Activated naive CD8-positive, alpha-beta T cell treated with anti-CD3 and anti-CD28 coated beads for 36 hours (primary cell): ENCODE measurements around the gene MTERF4. TPM values are rescaled to one million over a fixed set of nuclear protein-coding genes. Genes with fewer than 3 reads are reported as not detected.

Source experiments
- DNase-seq: peaks from one replicate; pipeline ENCODE4 v3.0.0; 2021
- H3K27ac Mint-ChIP-seq: one replicate; pipeline ENCODE4 v1.8.0; 2022; ENCODE audit warnings: mild to moderate bottlenecking, moderate library complexity, mixed read lengths
- H3K27me3 Mint-ChIP-seq: one replicate; pipeline ENCODE4 v1.8.0; 2022; ENCODE audit warnings: mild to moderate bottlenecking, mixed read lengths
- H3K36me3 Mint-ChIP-seq: one replicate; pipeline ENCODE4 v1.8.0; 2021; ENCODE audit warnings: mild to moderate bottlenecking, mixed read lengths
- H3K4me1 Mint-ChIP-seq: one replicate; pipeline ENCODE4 v1.8.0; 2021; ENCODE audit warnings: mixed read lengths
- H3K4me3 Mint-ChIP-seq: one replicate; pipeline ENCODE4 v1.8.0; 2022; ENCODE audit warnings: mild to moderate bottlenecking, moderate library complexity, mixed read lengths
- H3K9me3 Mint-ChIP-seq: one replicate; pipeline ENCODE4 v1.8.0; 2022; ENCODE audit warnings: mixed read lengths
- total RNA-seq, 2 experiments: library from RNA; stranded (reverse); gene quantifications; one replicate each; pipeline ENCODE4 v1.2.3, GENCODE V29; 2021

The MTERF4 gene
- total RNA-seq, 2 experiments from 2014 or later = 34.5 to 35.6 TPM

- no peak for DNase-seq
Measured at GRCh38 chr2:241074901-241075540, 27.1 kb downstream of the MTERF4 start.

GRCh38 chr2:241074065-241074818 lies 27.8 kb downstream of the MTERF4 start:
- H3K9me3 Mint-ChIP-seq = no peaks in the 10 kb centered on the region
- no peak for DNase-seq
- H3K36me3 Mint-ChIP-seq = no peaks in the 10 kb centered on the region
- no peaks in the 10 kb centered on the region for H3K27me3 Mint-ChIP-seq
- peaks cover 2% of the 10 kb centered on the region for H3K4me1 Mint-ChIP-seq
- no peak overlapping the region for H3K4me3 Mint-ChIP-seq
- no peak overlapping the region for H3K27ac Mint-ChIP-seq

More at GRCh38 chr2:241074901-241075540, 27.1 kb downstream of the MTERF4 start:
- H3K4me1 Mint-ChIP-seq = peaks cover 2% of the 10 kb centered on the region
- H3K9me3 Mint-ChIP-seq = no peaks in the 10 kb centered on the region
- H3K27me3 Mint-ChIP-seq = no peaks in the 10 kb centered on the region
- H3K36me3 Mint-ChIP-seq = no peaks in the 10 kb centered on the region
- H3K27ac Mint-ChIP-seq = no peak overlapping the region
- H3K4me3 Mint-ChIP-seq = no peak overlapping the region

- DNase-seq = no peak
- Mint-ChIP-seq H3K4me3 (no peak overlapping the region), H3K36me3 (no peaks in the 10 kb centered on the region), H3K9me3 (no peaks in the 10 kb centered on the region), H3K27ac (no peak overlapping the region), H3K27me3 (no peaks in the 10 kb centered on the region), H3K4me1 (peaks cover 2% of the 10 kb centered on the region)
Measured at GRCh38 chr2:241073166-241074064, 28.7 kb downstream of the MTERF4 start.

- Mint-ChIP-seq H3K4me1 (no peaks in the 10 kb centered on the region), H3K27ac (no peak overlapping the region), H3K9me3 (no peaks in the 10 kb centered on the region), H3K36me3 (no peaks in the 10 kb centered on the region), H3K4me3 (no peak overlapping the region), H3K27me3 (no peaks in the 10 kb centered on the region)
- no peak for DNase-seq
Measured at GRCh38 chr2:241072553-241073165, 29.4 kb downstream of the MTERF4 start.

- H3K27ac Mint-ChIP-seq = no peak overlapping the region
- H3K4me1 Mint-ChIP-seq = no peaks in the 10 kb centered on the region
- H3K36me3 Mint-ChIP-seq = no peaks in the 10 kb centered on the region
- no peak for DNase-seq
- no peaks in the 10 kb centered on the region for H3K27me3 Mint-ChIP-seq
- no peak overlapping the region for H3K4me3 Mint-ChIP-seq
- no peaks in the 10 kb centered on the region for H3K9me3 Mint-ChIP-seq
Measured at GRCh38 chr2:241072151-241072550, 29.9 kb downstream of the MTERF4 start.

- H3K4me1 Mint-ChIP-seq = no peaks in the 10 kb centered on the region
- no peaks in the 10 kb centered on the region for H3K9me3 Mint-ChIP-seq
- no peak for DNase-seq
- no peaks in the 10 kb centered on the region for H3K27me3 Mint-ChIP-seq
- no peak overlapping the region for H3K4me3 Mint-ChIP-seq
- no peaks in the 10 kb centered on the region for H3K36me3 Mint-ChIP-seq
- H3K27ac Mint-ChIP-seq = no peak overlapping the region
Measured at GRCh38 chr2:241071677-241072111, 30.4 kb downstream of the MTERF4 start.

GRCh38 chr2:241070811-241071676 lies 31.0 kb downstream of the MTERF4 start:
- H3K9me3 Mint-ChIP-seq = no peaks in the 10 kb centered on the region
- no peaks in the 10 kb centered on the region for H3K27me3 Mint-ChIP-seq
- no peak for DNase-seq
- H3K4me1 Mint-ChIP-seq = no peaks in the 10 kb centered on the region
- H3K27ac Mint-ChIP-seq = no peak overlapping the region
- H3K4me3 Mint-ChIP-seq = no peak overlapping the region
- no peaks in the 10 kb centered on the region for H3K36me3 Mint-ChIP-seq

- H3K4me1 Mint-ChIP-seq = no peaks in the 10 kb centered on the region
- no peaks in the 10 kb centered on the region for H3K27me3 Mint-ChIP-seq
- no peak for DNase-seq
- no peaks in the 10 kb centered on the region for H3K36me3 Mint-ChIP-seq
- H3K9me3 Mint-ChIP-seq = no peaks in the 10 kb centered on the region
- no peak overlapping the region for H3K27ac Mint-ChIP-seq
- H3K4me3 Mint-ChIP-seq = no peak overlapping the region
Measured at GRCh38 chr2:241070361-241070760, 31.7 kb downstream of the MTERF4 start.

- Mint-ChIP-seq H3K36me3 (no peaks in the 10 kb centered on the region), H3K27ac (no peak overlapping the region), H3K27me3 (no peaks in the 10 kb centered on the region), H3K9me3 (no peaks in the 10 kb centered on the region), H3K4me3 (no peak overlapping the region), H3K4me1 (no peaks in the 10 kb centered on the region)
- DNase-seq = no peak
Measured at GRCh38 chr2:241069821-241070281, 32.2 kb downstream of the MTERF4 start.

GRCh38 chr2:241068942-241069810 lies 32.9 kb downstream of the MTERF4 start:
- Mint-ChIP-seq H3K9me3 (no peaks in the 10 kb centered on the region), H3K27me3 (no peaks in the 10 kb centered on the region), H3K4me1 (peaks cover 2% of the 10 kb centered on the region), H3K4me3 (no peak overlapping the region), H3K36me3 (no peaks in the 10 kb centered on the region), H3K27ac (no peak overlapping the region)
- no peak for DNase-seq

GRCh38 chr2:241068136-241068941 lies 33.7 kb downstream of the MTERF4 start:
- Mint-ChIP-seq H3K27ac (no peak overlapping the region), H3K36me3 (no peaks in the 10 kb centered on the region), H3K9me3 (no peaks in the 10 kb centered on the region)

GRCh38 chr2:241067501-241068135 lies 34.5 kb downstream of the MTERF4 start:
- Mint-ChIP-seq H3K4me1 (peaks cover 3% of the 10 kb centered on the region), H3K27ac (no peak overlapping the region), H3K9me3 (no peaks in the 10 kb centered on the region), H3K4me3 (no peak overlapping the region), H3K36me3 (no peaks in the 10 kb centered on the region), H3K27me3 (no peaks in the 10 kb centered on the region)
- no peak for DNase-seq

More at GRCh38 chr2:241068136-241068941, 33.7 kb downstream of the MTERF4 start:
- DNase-seq = no peak
- Mint-ChIP-seq H3K27me3 (no peaks in the 10 kb centered on the region), H3K4me3 (no peak overlapping the region), H3K4me1 (peaks cover 3% of the 10 kb centered on the region)
